ENCODE results near the gene S100A9.

The S100A9 gene

GRCh38 chr1:153380711-153381110 is 23.1 kb downstream of the S100A9 start:
- DNase-seq (ENCODE audit: low read depth), result no peak
- TF ChIP-seq CTCF (conservative IDR thresholded peaks at IDR 0.05; ENCODE audit: low read depth, low read length), result no peak
- H3K4me3 ChIP-seq (ENCODE audit: low read depth, low read length), result no peak overlapping the region

GRCh38 chr1:153384958-153385580 is 27.4 kb downstream of the S100A9 start:
- DNase-seq (ENCODE audit: low read depth), result no peak
- TF ChIP-seq CTCF (conservative IDR thresholded peaks at IDR 0.05; ENCODE audit: low read depth, low read length), result no peak
- no peak overlapping the region for H3K4me3 ChIP-seq (ENCODE audit: low read depth, low read length)

DNA sequence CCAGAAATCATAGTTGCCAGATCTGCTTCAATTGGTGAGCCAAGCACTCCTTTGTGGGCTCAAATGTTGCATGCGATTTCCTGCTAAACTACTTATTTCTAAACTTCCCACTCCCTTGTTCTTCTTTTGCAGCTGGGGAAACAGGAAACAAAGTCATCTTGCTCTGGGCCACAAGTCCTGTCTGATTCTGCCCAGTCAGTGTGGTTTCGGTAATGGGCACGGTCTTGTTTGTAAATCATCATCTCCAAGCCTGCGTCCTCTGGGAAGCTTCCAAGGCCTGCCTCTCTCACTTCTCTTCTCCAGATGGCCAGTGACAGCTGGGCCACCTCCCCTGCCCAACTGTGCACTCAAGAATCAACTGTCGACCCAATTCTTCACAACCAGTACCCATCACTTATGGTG is 28.8 kb downstream of the S100A9 start:
- no peak overlapping the region for H3K4me3 ChIP-seq (ENCODE audit: low read depth, low read length)
- TF ChIP-seq CTCF (conservative IDR thresholded peaks at IDR 0.05; ENCODE audit: low read depth, low read length), result no peak
- DNase-seq (ENCODE audit: low read depth), result no peak

DNA sequence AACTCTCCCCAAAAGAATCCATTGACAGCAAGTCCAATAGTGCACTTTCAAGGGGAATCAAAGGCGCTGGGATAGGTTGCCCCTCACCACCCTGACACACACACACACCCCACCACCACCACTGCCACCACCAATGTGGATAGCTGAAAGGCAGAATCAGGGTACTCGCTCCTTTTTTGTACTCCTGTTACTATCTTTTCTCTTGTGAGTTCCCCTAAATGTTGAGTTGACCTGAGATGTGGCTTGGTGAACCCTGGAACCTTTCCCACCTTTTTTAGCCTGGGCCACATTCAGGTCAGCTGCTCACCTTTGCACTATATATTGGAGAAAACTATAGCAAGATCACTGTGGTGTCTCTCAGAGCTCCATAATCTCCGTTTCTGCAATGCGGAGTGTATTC is 29.3 kb downstream of the S100A9 start:
- DNase-seq (ENCODE audit: low read depth), result no peak
- TF ChIP-seq CTCF (conservative IDR thresholded peaks at IDR 0.05; ENCODE audit: low read depth, low read length), result no peak
- H3K4me3 ChIP-seq (ENCODE audit: low read depth, low read length), result no peak overlapping the region

DNA sequence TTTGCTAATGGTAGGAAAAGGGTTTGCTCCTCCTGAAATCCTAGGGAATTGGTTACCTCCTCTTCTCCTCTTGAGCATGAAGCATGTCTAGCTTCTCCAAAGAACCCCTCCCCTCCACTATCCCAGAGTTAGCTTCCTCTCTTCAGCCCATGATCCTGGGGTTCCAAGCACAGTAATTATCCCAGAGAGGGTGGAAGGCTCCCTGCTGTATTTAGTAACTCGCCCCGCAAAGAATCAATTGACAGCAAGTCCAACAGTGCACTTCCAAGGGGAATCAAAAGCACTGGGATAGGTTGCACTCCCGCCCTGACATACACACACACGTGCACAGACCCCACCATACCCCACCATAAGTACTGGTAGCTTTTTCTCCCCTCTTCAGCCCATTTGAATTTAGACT is 30.1 kb downstream of the S100A9 start:
- no peak for TF ChIP-seq CTCF (conservative IDR thresholded peaks at IDR 0.05; ENCODE audit: low read depth, low read length)
- no peak overlapping the region for H3K4me3 ChIP-seq (ENCODE audit: low read depth, low read length)

DNA sequence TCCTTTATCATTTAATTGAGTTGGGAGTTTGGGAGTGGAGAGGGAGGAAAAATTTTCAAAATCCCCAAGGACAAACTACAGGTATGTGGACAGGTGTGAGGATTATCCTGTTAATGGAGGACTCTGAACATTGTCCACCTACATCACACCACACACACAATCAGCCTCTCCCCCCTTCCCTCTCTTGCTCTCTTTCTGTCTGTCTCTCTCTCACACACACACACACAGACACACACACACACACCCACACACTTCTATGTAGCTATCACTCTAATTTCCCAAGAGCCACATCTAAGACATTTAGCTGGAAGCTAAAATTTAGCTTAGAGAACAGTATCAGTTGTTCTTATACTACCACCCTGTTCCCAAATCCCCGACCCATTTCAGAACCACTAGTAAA is 31.7 kb downstream of the S100A9 start:
- TF ChIP-seq CTCF (conservative IDR thresholded peaks at IDR 0.05; ENCODE audit: low read depth, low read length), result no peak
- no peak overlapping the region for H3K4me3 ChIP-seq (ENCODE audit: low read depth, low read length)
- no peak for DNase-seq (ENCODE audit: low read depth)

More for the DNA sequence above, 30.1 kb downstream of the S100A9 start:
- no peak for DNase-seq (ENCODE audit: low read depth)

Measured in choroid plexus epithelial cell (primary cell).